ENCODE data around the gene CMTM6.
"Not testable (repeated sequence)": the region's sequence is repeated elsewhere in the genome, so short reads cannot be mapped to it uniquely, and the experiment has no call there.

Gene CMTM6

GRCh38 chr3:32498992-32499391 is 3.7 kb downstream of the CMTM6 start:
- DNase-seq, result no peak

- DNase-seq, result no peak
These were observed 4.4 kb downstream of the CMTM6 start for GRCh38 chr3:32498252-32498651.

- DNase-seq, result no peak
These were observed 7.0 kb downstream of the CMTM6 start for GRCh38 chr3:32495609-32496008.

- no peak for DNase-seq
These were observed 7.6 kb downstream of the CMTM6 start for GRCh38 chr3:32495085-32495484.

- no peak for DNase-seq
These were observed 8.9 kb downstream of the CMTM6 start for GRCh38 chr3:32493437-32494414.

GRCh38 chr3:32492684-32493436 is 9.8 kb downstream of the CMTM6 start:
- no peak for DNase-seq

GRCh38 chr3:32488474-32489008 is 14.1 kb downstream of the CMTM6 start:
- no peak for DNase-seq

- no peak for DNase-seq
These were observed 14.7 kb downstream of the CMTM6 start for GRCh38 chr3:32487781-32488473.

GRCh38 chr3:32484436-32484835 is 18.2 kb downstream of the CMTM6 start:
- DNase-seq, result no peak

- DNase-seq, result no peak
These were observed 18.9 kb downstream of the CMTM6 start for GRCh38 chr3:32483772-32484171.

GRCh38 chr3:32482693-32483092 is 20.0 kb downstream of the CMTM6 start:
- no peak for DNase-seq

GRCh38 chr3:32481791-32482631 is 20.6 kb downstream of the CMTM6 start:
- no peak for DNase-seq

GRCh38 chr3:32480604-32481003 is 22.0 kb downstream of the CMTM6 start:
- no peak for DNase-seq

GRCh38 chr3:32474201-32474600 is 28.5 kb downstream of the CMTM6 start:
- no peak for DNase-seq

GRCh38 chr3:32472151-32472550 is 30.5 kb downstream of the CMTM6 start:
- DNase-seq, result not testable (repeated sequence)

GRCh38 chr3:32471246-32471645 is 31.4 kb downstream of the CMTM6 start:
- DNase-seq, result no peak

GRCh38 chr3:32470362-32470761 is 32.3 kb downstream of the CMTM6 start:
- DNase-seq, result no peak

- no peak for DNase-seq
These were observed 33.3 kb downstream of the CMTM6 start for GRCh38 chr3:32469151-32469874.

- peak; percentile 94 for DNase-seq
These were observed 35.1 kb downstream of the CMTM6 start for GRCh38 chr3:32467333-32468070.

GRCh38 chr3:32466808-32467207 is 35.8 kb downstream of the CMTM6 start:
- DNase-seq, result not testable (repeated sequence)

- not testable (repeated sequence) for DNase-seq
These were observed 37.9 kb downstream of the CMTM6 start for GRCh38 chr3:32464726-32465125.
